Panc1 (cell line): Measurements from ENCODE around the gene AP1B1. TPM values are rescaled to one million over a fixed set of nuclear protein-coding genes. Genes with fewer than 3 reads are reported as not detected.

ENCODE experiments used
- ATAC-seq: fragments of 200-7000 bp; cut with Tn5 transposase; 2 replicates; pipeline ENCODE4 v1.9.1; 2020; ENCODE audit warnings: mild to moderate bottlenecking, moderate library complexity
- BruUV-seq: library from RNA; stranded (reverse); fragments of 400-500 nt; replicated peaks from 2 replicates; lab custom pipeline; 2021; lab: Mats Ljungman, UMichigan
- CTCF ChIA-PET: fragments of 300-600 bp; sonication (Branson Sonifier 250); formaldehyde crosslinking; loops from one replicate; lab custom pipeline; 2022; ENCODE audit warnings: antibody characterized with exemption; lab: Charles Lee
- POLR2A ChIA-PET: fragments of 300-600 bp; sonication (Branson Sonifier 250); formaldehyde crosslinking; loops from one replicate; lab custom pipeline; 2022; ENCODE audit warnings: antibody characterized with exemption; lab: Charles Lee
- DNase-seq: peaks from one replicate; pipeline ENCODE4 v3.0.0-alpha.2; 2010; ENCODE audit warnings: low read depth, low spot score
- H3K27ac ChIP-seq: 2 replicates; pipeline ENCODE4 v1.5.1; 2011; ENCODE audit warnings: mild to moderate bottlenecking, low read length, inconsistent platforms
- H3K27me3 ChIP-seq: fragments of 200-500 bp; sonication (Bioruptor generic); 2 replicates; pipeline ENCODE4 v1.6.0; 2014; ENCODE audit warnings: low read length, inconsistent platforms; ENCODE audit not compliant: control insufficient read depth, insufficient read depth
- H3K36me3 ChIP-seq: fragments of 200-500 bp; sonication (Bioruptor generic); 2 replicates; pipeline ENCODE4 v1.5.1; 2014; ENCODE audit warnings: inconsistent platforms, mild to moderate bottlenecking, low read length, moderate library complexity; ENCODE audit not compliant: control insufficient read depth, insufficient read depth
- H3K4me1 ChIP-seq: 2 replicates; pipeline ENCODE4 v1.5.1; 2011; ENCODE audit warnings: inconsistent platforms, mild to moderate bottlenecking, low read length, moderate library complexity; ENCODE audit not compliant: control insufficient read depth, insufficient read depth
- H3K4me3 ChIP-seq, 2 experiments: 2 replicates each; pipeline ENCODE4 v1.5.1; 2011 to 2012; ENCODE audit warnings: low read depth in 2 of 2, low read length in 2 of 2, mild to moderate bottlenecking in 2 of 2, inconsistent platforms in 1 of 2, moderate library complexity in 1 of 2
- H3K9me3 ChIP-seq: fragments of 200-500 bp; sonication (Bioruptor generic); 2 replicates; pipeline ENCODE4 v1.5.1; 2014; ENCODE audit warnings: low read depth, mild to moderate bottlenecking, inconsistent platforms, low read length, moderate library complexity; ENCODE audit not compliant: control insufficient read depth, insufficient read depth
- POLR2AphosphoS5 ChIP-seq: IDR thresholded peaks from 2 replicates; pipeline ENCODE4 v1.6.1; 2012; ENCODE audit warnings: mild to moderate bottlenecking, low read depth, low read length, moderate library complexity
- SIN3A ChIP-seq: IDR thresholded peaks from 2 replicates; pipeline ENCODE4 v1.6.1; 2012; ENCODE audit warnings: low read depth, mild to moderate bottlenecking, low read length, moderate library complexity, borderline replicate concordance; ENCODE audit not compliant: insufficient read depth
- TCF7L2 ChIP-seq: IDR thresholded peaks from 2 replicates; pipeline ENCODE4 v1.6.1; 2011; ENCODE audit warnings: mild to moderate bottlenecking, low read depth, low read length, inconsistent platforms
- in situ Hi-C: cut with HindIII; loops from 2 replicates; pipeline ENCODE4 v1.10.0; 2016; ENCODE audit warnings: low sequenced_read_pairs, low pct_unique_long_range_greater_than_20kb
- intact Hi-C: fragments of 100-400 bp; cut with micrococcal nuclease; formaldehyde crosslinking; loops from one replicate; pipeline ENCODE4 v1.10.0; 2022; ENCODE audit not compliant: unreplicated experiment
- total RNA-seq: library from RNA; stranded (reverse); gene quantifications from one replicate; pipeline ENCODE4 v1.2.1, GENCODE V29; 2021; ENCODE audit not compliant: unreplicated experiment
- TF ChIP-seq, protein P1 (sequence below), 2 experiments: IDR thresholded peaks; 2 replicates each; pipeline ENCODE4 v1.6.1; 2011 to 2012; ENCODE audit warnings: low read depth in 2 of 2, control low read depth in 1 of 2, low read length in 1 of 2, mild to moderate bottlenecking in 1 of 2, moderate library complexity in 1 of 2; ENCODE audit not compliant: insufficient read depth in 1 of 2
- TF ChIP-seq, protein P2 (sequence below): fragments of 450-650 bp; IDR thresholded peaks from 2 replicates; pipeline ENCODE4 v1.5.1; 2017; ENCODE audit warnings: mild to moderate bottlenecking

AP1B1 gene
- total RNA-seq, 1 experiment from 2014 or later: 48.6 TPM

DNA sequence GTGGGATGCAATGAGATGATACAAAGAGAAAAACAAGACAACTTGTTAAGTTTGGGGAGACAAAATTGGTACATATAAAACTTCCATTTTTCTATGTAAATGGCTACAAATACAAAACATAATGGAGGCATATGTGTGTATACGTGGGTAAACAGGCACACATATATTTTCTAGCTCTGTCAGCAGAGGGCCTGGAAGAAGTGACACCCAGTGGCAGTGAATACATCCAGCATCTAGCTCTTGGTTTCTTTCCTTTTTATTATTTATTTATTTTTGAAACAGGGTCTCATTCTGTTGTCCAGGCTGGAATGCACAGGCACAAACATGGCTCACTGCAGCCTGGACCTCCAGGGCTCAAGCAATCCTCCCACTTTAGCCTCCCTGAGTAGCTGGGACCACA is 67.8 kb downstream of the AP1B1 start:
- in situ Hi-C loops: no loop called here
- POLR2A ChIA-PET: no interaction called here
- BruUV-seq: no TSS peak
- no peaks in the 10 kb centered on the region for H3K27me3 ChIP-seq
- DNase-seq (no peak), ATAC-seq (peak; percentile 64; the same call in 1 of the 2 replicates)
- TF ChIP-seq, protein P1, sequence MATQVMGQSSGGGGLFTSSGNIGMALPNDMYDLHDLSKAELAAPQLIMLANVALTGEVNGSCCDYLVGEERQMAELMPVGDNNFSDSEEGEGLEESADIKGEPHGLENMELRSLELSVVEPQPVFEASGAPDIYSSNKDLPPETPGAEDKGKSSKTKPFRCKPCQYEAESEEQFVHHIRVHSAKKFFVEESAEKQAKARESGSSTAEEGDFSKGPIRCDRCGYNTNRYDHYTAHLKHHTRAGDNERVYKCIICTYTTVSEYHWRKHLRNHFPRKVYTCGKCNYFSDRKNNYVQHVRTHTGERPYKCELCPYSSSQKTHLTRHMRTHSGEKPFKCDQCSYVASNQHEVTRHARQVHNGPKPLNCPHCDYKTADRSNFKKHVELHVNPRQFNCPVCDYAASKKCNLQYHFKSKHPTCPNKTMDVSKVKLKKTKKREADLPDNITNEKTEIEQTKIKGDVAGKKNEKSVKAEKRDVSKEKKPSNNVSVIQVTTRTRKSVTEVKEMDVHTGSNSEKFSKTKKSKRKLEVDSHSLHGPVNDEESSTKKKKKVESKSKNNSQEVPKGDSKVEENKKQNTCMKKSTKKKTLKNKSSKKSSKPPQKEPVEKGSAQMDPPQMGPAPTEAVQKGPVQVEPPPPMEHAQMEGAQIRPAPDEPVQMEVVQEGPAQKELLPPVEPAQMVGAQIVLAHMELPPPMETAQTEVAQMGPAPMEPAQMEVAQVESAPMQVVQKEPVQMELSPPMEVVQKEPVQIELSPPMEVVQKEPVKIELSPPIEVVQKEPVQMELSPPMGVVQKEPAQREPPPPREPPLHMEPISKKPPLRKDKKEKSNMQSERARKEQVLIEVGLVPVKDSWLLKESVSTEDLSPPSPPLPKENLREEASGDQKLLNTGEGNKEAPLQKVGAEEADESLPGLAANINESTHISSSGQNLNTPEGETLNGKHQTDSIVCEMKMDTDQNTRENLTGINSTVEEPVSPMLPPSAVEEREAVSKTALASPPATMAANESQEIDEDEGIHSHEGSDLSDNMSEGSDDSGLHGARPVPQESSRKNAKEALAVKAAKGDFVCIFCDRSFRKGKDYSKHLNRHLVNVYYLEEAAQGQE (IDR thresholded peaks at IDR 0.05; ENCODE audit: insufficient read depth in 1 of 2, low read depth in 2 of 2, low read length in 1 of 2): no peak
- TF ChIP-seq, protein P2, sequence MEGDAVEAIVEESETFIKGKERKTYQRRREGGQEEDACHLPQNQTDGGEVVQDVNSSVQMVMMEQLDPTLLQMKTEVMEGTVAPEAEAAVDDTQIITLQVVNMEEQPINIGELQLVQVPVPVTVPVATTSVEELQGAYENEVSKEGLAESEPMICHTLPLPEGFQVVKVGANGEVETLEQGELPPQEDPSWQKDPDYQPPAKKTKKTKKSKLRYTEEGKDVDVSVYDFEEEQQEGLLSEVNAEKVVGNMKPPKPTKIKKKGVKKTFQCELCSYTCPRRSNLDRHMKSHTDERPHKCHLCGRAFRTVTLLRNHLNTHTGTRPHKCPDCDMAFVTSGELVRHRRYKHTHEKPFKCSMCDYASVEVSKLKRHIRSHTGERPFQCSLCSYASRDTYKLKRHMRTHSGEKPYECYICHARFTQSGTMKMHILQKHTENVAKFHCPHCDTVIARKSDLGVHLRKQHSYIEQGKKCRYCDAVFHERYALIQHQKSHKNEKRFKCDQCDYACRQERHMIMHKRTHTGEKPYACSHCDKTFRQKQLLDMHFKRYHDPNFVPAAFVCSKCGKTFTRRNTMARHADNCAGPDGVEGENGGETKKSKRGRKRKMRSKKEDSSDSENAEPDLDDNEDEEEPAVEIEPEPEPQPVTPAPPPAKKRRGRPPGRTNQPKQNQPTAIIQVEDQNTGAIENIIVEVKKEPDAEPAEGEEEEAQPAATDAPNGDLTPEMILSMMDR: peak; percentile 44
- no peaks in the 10 kb centered on the region for H3K36me3 ChIP-seq
- intact Hi-C loops: no loop called here
- H3K27ac ChIP-seq: no peak overlapping the region
- CTCF ChIA-PET: no interaction called here
- no peaks in the 10 kb centered on the region for H3K4me1 ChIP-seq
- H3K4me3 ChIP-seq: no peak overlapping the region
- no peaks in the 10 kb centered on the region for H3K9me3 ChIP-seq

DNA sequence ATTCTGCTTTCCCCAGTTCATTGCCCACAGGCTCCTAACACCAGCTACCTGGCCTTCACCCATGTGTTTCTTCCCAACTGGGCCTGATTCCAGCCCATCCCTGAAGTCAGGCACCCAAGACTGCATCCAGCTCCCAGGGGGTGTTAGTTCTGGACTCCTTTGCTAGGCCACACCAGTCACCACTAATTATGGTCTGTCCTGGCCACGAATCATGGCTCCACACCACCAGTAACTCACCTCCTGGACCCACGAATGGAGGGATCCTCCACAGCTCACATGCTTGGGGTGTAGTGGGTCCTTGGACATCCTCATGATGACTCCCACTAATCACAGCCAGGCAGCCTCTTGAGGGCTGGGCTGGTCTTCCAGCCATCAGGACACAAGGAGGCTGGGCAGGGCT is 69.3 kb downstream of the AP1B1 start:
- ChIA-PET CTCF (no interaction called here), POLR2A (no interaction called here)
- H3K36me3 ChIP-seq: no peaks in the 10 kb centered on the region
- H3K27me3 ChIP-seq: no peaks in the 10 kb centered on the region
- no peak overlapping the region for H3K4me3 ChIP-seq
- intact Hi-C loops: no loop called here
- no TSS peak for BruUV-seq
- no peaks in the 10 kb centered on the region for H3K9me3 ChIP-seq
- in situ Hi-C loops: no loop called here
- ATAC-seq (no peak), DNase-seq (no peak)
- TF ChIP-seq, protein P2: no peak
- TF ChIP-seq POLR2AphosphoS5 (no peak), TCF7L2 (no peak), SIN3A (no peak)
- TF ChIP-seq, protein P1 (IDR thresholded peaks at IDR 0.05; ENCODE audit: insufficient read depth in 1 of 2, low read depth in 2 of 2, low read length in 1 of 2): no peak
- no peaks in the 10 kb centered on the region for H3K4me1 ChIP-seq
- H3K27ac ChIP-seq: no peak overlapping the region
